Retinal pigment epithelial cell (primary cell): ENCODE measurements around the gene SLC35D1.

Experiments used
- DNase-seq: peaks from one replicate; pipeline ENCODE4 v3.0.0-alpha.2; 2010; ENCODE audit warnings: low read depth
- H3K4me3 ChIP-seq: 2 replicates; pipeline ENCODE4 v1.5.1; 2011; ENCODE audit warnings: mild to moderate bottlenecking, low read length, control low read depth, moderate library complexity
- CTCF ChIP-seq: conservative IDR thresholded peaks from 2 replicates; pipeline ENCODE4 v1.5.1; 2011; ENCODE audit warnings: low read depth, low read length, control low read depth, inconsistent platforms

The SLC35D1 gene

GRCh38 chr1:67013573-67013972 is 40.4 kb downstream of the SLC35D1 start:
- H3K4me3 ChIP-seq = no peak overlapping the region
- DNase-seq = no peak
- no peak for TF ChIP-seq CTCF

- H3K4me3 ChIP-seq = no peak overlapping the region
- no peak for TF ChIP-seq CTCF
- no peak for DNase-seq
Observed at GRCh38 chr1:67009792-67010191, 44.2 kb downstream of the SLC35D1 start.

GRCh38 chr1:67005068-67005467 is 48.9 kb downstream of the SLC35D1 start:
- no peak for TF ChIP-seq CTCF
- DNase-seq = no peak
- no peak overlapping the region for H3K4me3 ChIP-seq

- no peak for TF ChIP-seq CTCF
- H3K4me3 ChIP-seq = no peak overlapping the region
- DNase-seq = no peak
Observed at GRCh38 chr1:67004176-67004575, 49.8 kb downstream of the SLC35D1 start.

GRCh38 chr1:67001682-67002425 is 52.1 kb downstream of the SLC35D1 start:
- no peak overlapping the region for H3K4me3 ChIP-seq
- no peak for TF ChIP-seq CTCF
- no peak for DNase-seq

- DNase-seq = no peak
- no peak overlapping the region for H3K4me3 ChIP-seq
- no peak for TF ChIP-seq CTCF
Observed at GRCh38 chr1:66999640-67000400, 54.1 kb downstream of the SLC35D1 start.

GRCh38 chr1:66998972-66999371 is 55.0 kb downstream of the SLC35D1 start:
- DNase-seq = no peak
- H3K4me3 ChIP-seq = no peak overlapping the region
- TF ChIP-seq CTCF = no peak
